ENCODE results near the gene EEF1AKMT3.
"Not testable (repeated sequence)": the region's sequence is repeated elsewhere in the genome, so short reads cannot be mapped to it uniquely, and the experiment has no call there.

EEF1AKMT3 gene

DNA sequence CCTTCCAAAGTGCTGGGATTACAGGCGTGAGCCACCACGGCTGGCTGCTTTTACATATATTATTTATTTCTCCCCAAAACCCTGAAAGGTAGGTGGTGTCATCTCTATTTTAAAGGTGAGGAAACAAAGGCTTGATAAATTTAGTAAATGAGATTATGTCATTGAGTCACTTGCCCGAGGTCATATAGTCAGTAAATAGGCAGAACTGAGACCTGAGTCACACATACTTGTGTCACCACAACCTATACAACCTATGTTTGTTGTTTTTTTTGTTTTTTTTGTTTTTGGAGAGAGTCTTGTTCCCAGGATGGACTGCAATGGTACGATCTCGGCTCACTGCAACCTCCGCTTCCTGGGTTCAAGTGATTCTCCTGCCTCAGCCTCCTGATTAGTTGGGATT, 22.9 kb downstream of the EEF1AKMT3 start:
- DNase-seq = no peak

DNA sequence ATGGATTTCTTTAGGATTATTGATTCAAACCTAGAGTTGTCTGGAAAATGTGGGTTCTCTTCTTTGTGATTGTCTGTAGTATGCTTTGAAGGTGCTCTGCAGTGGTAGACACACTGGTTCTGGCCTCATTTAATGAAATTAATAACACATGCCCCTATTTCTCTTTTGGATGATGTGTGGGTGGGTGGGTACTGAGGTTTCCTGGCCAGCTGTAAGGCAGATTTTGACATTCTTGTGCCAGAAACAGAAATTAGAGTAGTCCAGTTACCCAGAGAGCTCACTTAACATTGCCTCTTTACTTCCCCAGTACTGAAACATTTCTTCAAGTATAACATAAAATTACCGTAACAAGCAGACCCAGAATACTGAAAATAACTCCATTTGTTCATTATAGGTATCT, 24.6 kb downstream of the EEF1AKMT3 start:
- DNase-seq = no peak

DNA sequence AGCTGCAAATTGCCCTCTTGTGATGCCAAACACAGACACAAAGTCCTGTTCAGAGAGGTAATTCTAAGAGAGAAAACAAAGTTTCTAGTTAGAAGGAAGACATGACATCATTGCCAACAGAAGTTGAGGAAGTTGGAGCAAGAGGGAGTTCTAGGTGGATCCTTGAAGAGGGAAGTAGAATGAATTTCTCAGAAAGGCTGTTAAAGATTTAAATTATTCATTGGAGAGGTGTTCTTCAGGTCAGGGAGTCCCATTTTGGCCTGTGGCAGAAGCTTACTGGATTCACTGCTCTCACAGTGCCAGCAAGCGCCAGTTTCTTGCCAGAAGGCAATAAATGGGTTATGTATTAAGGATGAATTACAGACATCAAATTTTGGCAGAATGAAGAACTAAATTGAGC, 25.5 kb downstream of the EEF1AKMT3 start:
- DNase-seq = no peak

DNA sequence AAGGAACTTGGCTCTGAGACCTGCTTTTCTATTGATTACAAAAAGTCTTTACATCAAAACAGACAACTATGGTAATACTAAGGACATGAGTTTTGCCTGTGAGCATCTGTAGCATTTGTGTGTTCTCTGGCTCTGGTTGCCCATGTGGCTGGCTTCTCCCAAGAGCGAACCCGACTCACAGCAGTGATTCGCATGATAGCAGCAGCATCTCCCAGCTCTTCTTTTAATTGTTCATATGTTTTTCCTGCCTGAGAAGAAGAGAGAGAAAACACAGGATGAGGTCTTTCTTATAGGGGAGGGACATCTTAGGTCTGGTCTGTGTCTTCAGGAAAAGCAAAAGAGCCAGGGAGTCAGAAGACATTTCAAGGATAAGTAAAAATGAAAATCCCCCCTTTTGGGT, 28.6 kb downstream of the EEF1AKMT3 start:
- no peak for DNase-seq

DNA sequence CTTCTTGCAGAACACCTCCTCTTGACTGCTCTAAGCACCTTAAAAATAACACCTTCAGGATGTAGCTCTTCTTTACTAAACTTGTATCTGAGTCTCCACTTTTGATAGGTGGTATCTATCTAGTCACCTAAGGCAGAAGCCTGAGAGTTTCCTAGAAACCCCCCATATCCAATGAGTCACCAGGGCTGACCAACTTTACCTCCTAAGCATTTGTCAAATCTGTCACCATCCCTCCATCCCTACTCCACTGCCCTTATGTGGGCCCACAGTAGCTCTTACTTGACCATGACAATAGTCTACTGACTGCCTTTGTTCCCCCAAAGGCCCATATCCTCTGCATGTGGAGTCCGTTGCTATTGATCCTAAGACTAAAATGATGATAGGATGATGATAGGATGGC, 30.2 kb downstream of the EEF1AKMT3 start:
- DNase-seq = no peak

DNA sequence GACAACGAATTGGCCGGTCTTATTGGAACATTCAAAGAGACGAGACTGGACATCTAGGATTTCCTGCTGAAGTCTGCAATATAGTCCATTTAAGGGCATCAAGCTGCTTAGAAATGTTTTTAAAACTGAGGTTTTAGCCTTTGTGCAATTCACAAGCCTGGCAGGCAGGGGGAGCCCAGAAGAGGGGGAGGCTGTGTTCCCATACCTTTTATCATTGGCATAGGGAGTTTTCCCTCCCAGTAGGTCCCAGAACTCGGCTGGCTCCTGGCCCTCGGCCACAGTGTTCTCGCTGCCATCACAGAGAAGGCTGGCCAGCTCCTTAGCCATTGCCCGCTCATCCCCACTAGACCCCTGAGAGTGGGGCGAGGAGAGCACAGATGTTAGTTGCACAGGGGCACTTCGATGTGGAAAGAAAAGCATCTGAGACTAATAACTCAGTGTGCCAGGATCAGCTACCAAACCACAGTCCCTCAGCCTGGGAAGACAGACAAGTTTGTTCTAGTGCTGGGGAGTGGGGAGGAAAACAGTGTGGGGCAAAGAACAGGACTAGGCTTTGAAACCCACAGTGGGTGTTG, 31.0 kb downstream of the EEF1AKMT3 start:
- peak in 3 of 6 experiments; percentile 10 to 24 (median 12) for DNase-seq

DNA sequence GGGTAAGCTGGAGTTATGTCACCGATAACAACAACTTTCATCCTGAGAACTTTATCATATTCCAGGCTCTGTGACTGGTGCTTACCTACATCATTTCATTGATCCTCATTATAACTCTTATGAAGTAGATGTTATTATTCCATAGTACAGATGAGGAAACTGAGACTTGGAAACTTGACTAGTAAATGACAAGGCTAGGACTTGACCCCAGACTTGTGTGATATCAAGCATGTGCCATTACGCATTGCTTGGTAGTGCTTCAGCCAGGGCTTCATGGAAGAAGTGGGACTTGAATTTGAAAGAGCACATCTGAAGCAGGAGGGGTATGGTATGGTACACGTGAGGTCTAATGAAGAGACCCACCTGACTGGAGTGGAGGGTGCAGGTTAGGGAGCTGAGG, 34.3 kb downstream of the EEF1AKMT3 start:
- DNase-seq = no peak

DNA sequence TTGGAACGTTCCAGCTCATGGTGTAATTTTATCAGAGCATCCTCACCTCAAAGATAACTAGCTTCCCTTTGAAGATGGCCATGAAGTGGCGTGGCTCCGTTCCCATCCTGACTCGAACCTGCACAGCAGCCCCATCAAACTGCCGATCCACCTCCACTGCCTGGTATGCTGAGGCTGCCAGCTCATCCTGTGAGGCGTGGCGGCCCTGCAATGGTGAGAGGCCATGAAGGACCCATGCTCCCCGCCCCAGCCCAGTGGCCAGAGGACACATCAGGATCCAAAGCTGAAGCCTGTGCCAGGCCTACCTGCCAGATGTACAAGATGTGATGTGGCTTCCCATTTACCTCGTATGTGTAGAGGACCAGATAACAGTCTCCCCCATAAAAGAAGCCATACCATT, 34.9 kb downstream of the EEF1AKMT3 start:
- DNase-seq = no peak

DNA sequence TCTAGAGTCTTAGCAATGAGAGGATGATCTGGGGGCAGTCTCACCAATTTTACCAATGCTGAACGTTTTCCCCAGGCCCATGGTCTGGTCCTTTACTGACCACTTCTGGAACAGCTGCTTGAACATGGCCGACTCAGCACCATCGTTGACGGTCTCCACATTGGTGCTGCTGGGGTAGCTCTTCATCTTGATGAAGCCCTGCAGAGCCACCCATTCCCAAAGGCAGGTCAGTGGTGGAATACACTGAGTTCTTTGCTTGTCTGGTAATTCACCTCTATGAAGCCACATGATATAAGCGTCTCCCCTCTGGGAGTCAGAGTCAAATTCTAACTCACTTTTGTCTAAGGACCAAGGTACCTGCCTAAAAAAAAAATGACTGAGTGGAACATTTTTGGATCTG, 35.9 kb downstream of the EEF1AKMT3 start:
- DNase-seq = no peak

DNA sequence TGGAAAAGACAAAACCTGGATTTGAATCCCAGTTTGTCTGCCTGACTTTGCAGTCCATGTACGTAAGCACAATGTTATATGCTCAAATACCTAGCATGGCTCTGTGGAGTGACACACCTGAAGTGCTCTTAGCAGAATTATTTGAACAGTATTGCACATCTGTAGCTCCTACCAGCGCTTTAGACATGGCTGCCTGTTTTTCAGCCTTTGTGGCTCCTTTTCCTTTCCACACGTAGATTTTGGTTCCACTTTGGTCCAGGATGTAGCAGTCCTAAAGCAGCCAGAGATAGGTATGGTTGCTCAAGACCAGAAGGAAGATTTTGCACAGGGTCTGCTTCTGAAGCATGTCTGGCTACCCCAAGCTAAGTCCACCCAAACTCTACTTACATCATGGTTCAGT, 37.0 kb downstream of the EEF1AKMT3 start:
- DNase-seq = no peak

DNA sequence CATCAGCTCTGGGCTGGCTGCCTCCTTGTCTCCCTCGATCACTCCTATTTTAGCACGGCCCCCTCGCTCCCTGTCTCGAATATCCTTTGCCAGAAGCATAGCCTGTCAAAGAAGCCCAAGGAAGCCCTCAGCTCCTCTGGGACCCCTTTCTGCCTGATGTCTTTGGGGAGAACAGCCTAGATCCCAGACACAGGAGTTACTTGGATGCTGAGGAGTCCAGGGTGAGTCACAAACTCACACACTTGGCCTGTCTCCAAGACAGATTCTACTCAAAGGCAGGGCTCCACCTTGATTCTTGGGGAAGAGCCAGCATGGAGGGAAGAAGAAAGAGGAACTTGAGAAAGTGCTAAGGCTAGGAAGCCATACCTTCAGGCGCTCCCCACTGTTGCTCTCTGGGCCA, 38.0 kb downstream of the EEF1AKMT3 start:
- DNase-seq = no peak

DNA sequence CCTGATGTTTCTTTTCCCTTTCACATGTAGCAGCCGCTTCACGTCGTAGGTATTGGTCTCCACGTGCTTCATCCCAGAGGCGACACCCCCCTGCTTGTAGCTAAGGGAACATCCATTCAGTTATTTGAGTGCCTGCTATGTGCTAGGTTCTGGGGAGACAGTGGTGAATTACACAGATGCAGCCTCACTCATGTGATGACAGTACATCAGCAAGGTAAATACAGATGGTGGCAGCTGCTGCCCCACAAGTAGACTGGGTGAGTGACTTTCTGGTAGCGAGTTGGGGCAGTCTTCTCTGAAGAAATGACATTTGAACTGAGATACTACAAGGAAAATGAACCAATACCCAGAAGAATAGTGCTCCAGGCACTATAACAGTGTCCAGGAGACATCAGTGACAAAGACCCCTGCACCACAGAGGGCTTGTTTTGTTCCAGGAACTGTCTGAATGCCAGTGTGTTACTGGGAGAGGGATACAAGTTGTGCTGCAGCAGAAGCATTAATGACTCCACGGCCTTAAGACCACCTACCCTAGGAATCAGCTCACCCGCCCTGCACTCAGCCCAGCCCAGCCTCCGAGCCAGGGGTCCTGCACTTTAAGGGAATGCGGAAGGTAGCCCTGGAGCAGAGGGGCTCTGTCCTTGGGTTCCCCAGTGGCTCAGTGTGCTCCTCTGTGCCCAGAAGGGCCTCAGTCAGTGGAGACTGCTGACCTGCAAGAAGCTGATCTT, 38.8 kb downstream of the EEF1AKMT3 start:
- no peak for DNase-seq

DNA sequence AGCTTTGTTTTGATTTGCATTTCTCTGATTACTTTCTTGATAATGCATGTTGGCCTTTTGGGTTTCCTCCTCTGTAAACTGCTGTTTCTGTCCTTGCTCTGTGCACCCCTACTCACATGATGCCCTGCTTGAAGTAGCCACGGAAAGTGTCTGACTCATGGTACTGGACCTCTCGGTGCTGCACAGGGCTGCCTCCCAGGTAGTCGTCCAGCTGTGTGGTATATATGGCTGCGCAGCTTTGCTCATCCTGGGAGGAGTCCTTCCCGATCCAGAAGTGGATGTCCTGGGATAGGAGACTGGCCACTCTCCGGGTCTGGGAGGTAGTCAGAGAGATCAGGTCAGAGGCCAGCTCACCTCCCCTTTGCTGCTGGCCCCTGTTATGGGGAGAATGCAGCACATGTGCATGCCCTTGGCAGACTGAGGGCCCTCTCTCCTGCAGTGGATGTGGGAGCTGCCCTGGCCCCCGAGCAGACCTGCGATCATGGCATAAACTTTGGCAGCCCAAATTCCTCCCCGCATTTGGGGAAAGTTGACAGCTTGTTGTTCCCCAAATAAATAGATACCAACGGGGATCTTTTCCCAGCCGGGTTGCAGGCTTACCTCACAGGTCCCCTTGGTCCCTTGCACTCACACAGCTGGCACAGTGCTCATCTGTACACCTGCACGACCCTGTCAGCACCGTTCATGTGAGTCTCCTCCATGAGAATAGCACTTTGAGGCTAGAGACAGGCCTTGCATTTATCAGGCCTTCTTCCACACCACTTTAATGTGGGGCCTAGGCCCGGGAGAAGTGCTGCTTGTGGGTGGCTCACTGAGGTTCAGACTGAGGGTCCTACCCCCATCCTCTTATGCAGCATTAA, 40.9 kb downstream of the EEF1AKMT3 start:
- no peak for DNase-seq

DNA sequence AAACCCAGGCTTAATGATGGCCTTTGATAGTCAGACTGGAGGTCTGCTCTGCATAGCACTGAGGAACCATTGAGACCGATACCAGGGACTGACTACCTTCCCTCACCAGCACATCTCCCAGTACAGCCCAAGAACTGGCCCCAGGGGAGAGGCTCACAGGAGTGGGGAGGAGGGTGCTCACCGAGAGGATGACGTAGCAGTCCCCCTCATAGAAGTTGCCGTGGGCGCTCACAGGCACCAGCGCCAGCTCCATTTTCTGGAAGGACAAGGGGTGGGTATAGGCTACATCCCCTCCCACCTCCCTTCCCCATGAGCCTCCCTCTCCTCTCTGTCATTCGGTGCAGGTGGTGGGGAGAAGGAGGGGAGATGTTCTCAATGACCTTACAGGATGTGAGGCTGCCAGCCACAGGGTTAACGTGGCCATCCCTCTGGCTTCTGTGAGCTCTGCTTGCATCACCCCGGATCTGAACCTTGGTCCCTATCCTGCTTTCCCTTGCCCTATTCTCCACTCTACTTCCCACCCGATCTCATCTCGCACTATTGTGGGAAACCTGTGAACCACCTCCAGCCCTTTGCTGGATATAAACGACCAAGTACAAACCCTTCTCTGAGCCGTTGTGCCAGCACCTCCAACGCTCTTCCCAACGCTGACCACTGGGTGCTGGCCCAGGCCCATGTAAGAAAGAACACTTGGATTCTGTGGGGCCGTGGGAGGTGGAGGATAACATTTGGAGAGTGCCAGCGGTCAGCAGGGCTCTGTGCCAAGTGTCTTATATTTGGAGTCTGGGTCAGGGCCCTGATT, 41.8 kb downstream of the EEF1AKMT3 start:
- no peak for DNase-seq

DNA sequence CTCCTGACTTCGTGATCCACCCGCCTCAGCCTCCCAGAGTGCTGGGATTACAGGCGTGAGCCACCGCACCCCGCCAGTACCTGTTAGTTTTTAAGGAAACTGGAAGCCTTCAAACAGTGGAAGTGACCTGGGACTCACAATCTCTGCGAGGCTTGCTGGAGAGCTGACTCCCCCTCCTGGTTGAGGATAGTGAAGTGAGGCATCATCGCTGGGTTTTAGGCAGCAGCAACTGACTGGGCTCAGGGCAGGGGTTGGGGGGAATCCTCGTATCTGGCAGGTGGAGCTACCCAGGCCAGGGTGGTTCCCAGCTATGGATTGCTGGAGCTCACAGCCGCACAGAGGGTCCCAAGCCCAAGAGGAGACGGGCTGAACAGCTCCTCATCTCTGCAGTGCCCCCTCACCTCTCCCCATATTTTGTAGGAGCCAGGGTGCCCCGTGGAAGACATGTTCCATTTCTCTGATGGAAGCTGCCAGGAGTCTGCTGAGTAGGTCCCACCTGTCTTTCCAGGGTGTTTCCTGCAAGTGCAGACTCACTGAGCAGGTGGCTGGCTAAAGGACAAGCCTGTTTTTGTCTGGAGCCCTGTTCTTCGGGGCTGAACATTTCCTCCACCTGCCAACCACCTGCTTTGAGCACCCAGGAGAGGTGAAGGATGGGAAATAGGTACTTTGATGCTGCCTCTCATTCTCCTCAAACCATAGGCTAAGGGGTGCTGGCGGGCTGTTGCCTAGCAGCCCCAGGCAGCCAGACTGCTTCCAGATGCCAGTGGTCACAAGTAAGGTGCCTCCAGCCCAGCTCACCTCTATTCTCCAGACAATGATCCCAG, 43.0 kb downstream of the EEF1AKMT3 start:
- DNase-seq = no peak

DNA sequence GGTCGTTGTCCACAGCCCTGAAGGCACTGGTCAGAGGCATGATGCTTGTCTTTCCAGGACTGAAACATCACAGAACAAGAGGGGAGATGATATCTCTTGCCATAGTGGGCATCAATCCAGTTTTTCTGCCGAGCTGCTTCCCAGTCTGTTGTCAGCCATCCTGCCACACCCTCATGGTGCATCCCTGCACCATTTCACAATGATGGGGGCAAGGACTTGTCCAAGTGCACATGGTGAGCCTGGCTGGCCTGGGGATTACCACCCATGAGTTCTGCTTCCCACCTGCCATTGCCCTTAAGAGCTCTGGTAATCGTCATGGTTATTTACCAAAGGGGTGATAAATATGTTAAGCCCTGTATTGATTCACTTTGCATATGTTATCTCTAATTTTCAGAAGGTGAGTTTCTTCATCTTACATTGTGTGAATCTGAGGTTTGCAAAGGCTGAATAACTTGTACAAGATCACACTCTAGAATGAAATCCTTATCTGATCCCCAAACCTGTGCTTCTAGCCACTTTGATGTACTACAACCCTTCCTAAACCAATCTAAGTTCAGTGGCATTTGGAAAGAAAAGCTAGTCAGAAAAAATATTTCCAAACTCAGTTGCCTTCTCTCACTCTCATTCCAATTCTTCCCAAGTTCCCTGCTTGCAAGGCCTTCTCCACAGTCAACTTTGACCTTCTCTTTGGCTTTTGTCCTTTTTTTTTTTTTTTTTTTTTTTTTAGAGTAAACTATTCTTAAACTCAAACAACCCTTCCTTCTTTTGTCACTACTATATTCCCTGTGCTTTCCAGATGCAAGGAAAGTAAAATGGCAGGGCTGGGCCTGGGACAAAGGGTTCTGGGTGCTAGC, 43.8 kb downstream of the EEF1AKMT3 start:
- DNase-seq = no peak

DNA sequence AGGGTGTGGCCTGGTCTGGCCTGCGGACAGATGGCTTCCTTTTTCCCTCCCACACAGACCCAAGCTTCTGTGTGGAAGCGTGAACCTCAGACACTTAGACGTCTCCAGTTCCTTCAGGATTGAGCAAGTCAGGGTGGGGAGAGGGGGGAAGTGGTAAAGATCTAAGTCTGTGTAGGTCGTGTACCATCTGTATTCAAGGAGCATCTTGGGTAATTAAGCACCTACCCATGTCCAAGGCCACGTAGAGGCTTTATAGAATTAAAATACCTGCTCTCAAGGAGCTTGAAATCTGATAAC, 44.4 kb downstream of the EEF1AKMT3 start:
- no peak for DNase-seq

DNA sequence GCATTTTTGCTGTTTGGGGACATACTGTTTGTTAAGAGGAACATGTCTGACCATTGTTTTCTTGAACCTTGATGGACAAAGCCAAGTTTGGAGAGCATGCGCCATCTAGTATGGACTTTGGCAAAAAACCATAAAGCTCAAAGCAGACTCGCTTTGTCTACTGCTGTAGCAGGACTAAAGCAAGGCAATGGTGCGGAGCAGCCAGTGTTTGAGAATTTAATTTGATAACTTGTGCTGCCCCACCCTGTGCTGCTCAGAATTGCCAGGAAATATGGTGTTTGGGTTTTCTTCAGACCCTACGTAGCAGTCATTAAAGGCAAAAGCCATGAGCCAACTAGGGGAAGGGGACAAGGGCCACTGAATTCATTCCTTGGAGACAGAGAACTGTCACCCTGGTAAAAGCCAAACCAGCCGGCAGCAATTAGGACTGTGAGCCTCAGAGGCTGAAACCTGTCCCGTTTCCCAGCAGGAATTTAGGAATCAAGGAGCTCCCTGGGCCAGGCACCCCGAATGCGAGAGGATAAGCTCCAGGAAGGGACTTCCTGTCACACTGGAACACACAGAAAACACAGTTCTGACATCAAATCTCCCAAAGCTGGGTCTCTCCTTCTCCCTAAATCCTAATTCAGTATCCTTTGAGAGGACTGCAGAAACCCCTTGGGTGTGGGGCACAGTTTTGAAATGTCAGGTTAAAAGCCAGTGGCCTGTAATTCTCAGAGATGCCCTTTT, 45.0 kb downstream of the EEF1AKMT3 start:
- DNase-seq = no peak

DNA sequence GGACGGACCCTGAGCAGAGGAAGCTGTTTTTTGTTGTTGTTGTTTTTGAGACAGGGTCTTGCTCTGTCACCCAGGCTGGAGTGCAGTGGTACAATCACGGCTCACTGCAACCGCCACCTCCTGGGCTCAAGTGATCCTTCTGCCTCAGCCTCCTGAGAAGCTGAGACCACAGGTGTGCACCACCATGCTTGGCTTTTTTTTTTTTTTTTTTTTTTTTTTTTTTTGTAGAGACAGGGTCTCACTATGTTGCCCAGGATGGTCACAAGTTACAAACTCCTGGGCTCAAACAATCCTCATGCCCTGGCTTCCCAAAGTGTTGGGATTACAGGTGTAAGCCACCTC, 45.5 kb downstream of the EEF1AKMT3 start:
- DNase-seq = not testable (repeated sequence)

DNA sequence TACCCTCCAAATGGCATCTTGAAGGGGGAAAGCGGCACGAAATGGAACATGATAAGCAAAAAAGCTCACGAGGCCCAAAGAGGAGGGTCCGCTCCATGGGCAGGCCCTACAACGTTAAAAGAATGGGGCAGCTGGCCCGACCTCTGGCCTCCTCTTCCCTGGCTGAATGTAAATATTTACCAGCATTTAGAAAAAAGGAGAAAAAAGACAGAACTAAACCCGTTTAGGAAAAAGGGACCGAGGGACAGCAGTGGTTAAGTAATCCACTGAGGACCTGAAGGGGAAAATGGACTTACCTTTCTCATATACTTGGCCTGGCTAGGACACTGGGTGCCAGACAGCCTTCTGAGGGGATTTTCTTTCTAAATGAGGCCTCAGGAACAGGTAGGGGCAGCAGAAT, 47.7 kb downstream of the EEF1AKMT3 start:
- not testable (repeated sequence) for DNase-seq

DNA sequence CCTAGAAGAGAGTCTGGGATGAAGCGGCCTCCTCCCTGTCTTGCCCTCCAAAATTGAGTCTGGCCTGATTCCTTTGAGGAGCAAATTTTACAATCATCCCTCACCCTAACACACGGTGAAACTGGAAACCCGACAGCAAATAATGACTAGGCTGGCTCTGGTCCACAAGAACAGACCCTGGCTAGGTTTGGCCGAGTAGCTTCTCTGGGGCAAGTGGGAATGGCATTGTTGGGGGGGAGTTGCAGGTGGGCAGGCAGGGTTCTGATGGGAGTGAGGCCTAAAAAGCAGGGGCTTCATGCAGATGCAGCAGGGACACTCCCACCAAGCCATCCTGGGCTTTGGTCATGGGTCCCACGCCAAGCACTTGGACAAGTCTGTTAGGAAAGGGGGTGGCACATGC, 48.6 kb downstream of the EEF1AKMT3 start:
- DNase-seq = not testable (repeated sequence)

All from stimulated activated naive CD4-positive, alpha-beta T cell (primary cell).